ENCODE data around the gene STK10. TPM values are rescaled to one million over a fixed set of nuclear protein-coding genes. Genes with fewer than 3 reads are reported as not detected.

Gene STK10
- total RNA-seq, 2 donors from 2014 or later: 199 to 218 TPM

GRCh38 chr5:172063463-172064235 is 124.4 kb downstream of the STK10 start:
- no peak for ATAC-seq
- Mint-ChIP-seq H3K36me3 (peaks cover 30% of the 10 kb centered on the region), H3K4me3 (no peak overlapping the region), H3K4me1 (ENCODE audit: low read depth in 2 of 2) (peaks cover 41 to 49% of the 10 kb centered on the region in 2 donors), H3K27ac (peak overlapping the region; percentile 45 to 48), H3K27me3 (no peaks in the 10 kb centered on the region), H3K9me3 (no peaks in the 10 kb centered on the region)
- no peak for DNase-seq (ENCODE audit: low spot score)

DNA sequence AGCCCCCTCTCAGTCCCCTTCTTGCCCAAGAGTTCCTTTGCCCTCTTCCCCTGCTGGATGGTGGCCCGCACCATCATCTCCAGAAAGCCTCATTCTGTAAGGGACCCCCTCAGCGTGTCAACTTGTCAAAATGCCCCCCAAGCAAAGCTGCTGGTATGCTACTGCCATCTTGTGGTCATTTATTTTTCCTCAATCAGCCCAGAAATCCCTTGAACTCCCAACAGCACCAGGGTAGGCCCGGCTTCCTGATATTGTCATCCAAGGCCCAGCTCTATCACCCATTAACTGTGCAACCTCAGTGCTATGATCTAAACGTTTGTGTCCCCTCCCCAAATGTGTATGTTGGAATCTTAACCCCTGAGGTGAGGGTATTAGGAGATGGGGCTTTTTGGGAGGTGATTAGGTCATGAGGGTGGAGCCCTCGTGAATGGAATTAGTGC is 128.3 kb downstream of the STK10 start:
- ATAC-seq: peak in 1 of 2 donors; percentile 17
- no peak for DNase-seq (ENCODE audit: low spot score)
- Mint-ChIP-seq H3K36me3 (peaks cover 41% of the 10 kb centered on the region), H3K4me1 (ENCODE audit: low read depth in 2 of 2) (peaks cover 15 to 29% of the 10 kb centered on the region in 2 donors), H3K4me3 (no peak overlapping the region), H3K27ac (peak overlapping the region; percentile 29 to 63), H3K9me3 (no peaks in the 10 kb centered on the region), H3K27me3 (no peaks in the 10 kb centered on the region)

GRCh38 chr5:172058088-172058487 is 129.9 kb downstream of the STK10 start:
- ATAC-seq (no peak), DNase-seq (ENCODE audit: low spot score) (no peak)
- Mint-ChIP-seq H3K27me3 (no peaks in the 10 kb centered on the region), H3K9me3 (no peaks in the 10 kb centered on the region), H3K4me1 (ENCODE audit: low read depth in 2 of 2) (peaks cover 4 to 18% of the 10 kb centered on the region in 2 donors), H3K4me3 (no peak overlapping the region), H3K36me3 (peaks cover 29% of the 10 kb centered on the region), H3K27ac (no peak overlapping the region)

DNA sequence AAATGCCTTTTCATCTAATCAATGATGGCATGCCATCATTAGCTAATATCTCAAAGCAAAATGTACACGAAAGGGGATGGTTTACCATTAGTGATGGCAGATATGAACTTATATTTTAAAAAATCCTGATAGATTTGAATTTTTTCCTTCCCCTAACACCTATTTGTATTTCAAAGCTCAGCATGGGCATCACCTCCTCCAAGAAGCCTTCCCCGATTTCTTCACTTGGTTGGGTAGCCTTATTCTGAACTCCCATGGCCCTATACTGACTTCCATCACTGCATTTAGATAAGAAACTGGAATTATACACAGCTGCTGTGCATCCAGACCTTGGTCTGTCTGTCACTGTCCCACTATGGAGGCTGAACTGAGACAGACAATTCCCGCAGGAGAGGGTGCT is 132.0 kb downstream of the STK10 start:
- Mint-ChIP-seq H3K4me1 (ENCODE audit: low read depth in 2 of 2) (peaks cover 4 to 10% of the 10 kb centered on the region in 2 donors), H3K27ac (peak overlapping the region; percentile 41 to 53), H3K9me3 (no peaks in the 10 kb centered on the region), H3K27me3 (no peaks in the 10 kb centered on the region), H3K4me3 (no peak overlapping the region), H3K36me3 (peaks cover 17% of the 10 kb centered on the region)
- DNase-seq (ENCODE audit: low spot score): no peak
- ATAC-seq: no peak

GRCh38 chr5:172055421-172055820 is 132.6 kb downstream of the STK10 start:
- DNase-seq (ENCODE audit: low spot score): no peak
- no peak for ATAC-seq
- Mint-ChIP-seq H3K4me3 (no peak overlapping the region), H3K9me3 (no peaks in the 10 kb centered on the region), H3K27me3 (no peaks in the 10 kb centered on the region), H3K27ac (peak overlapping the region; percentile 41 to 53), H3K4me1 (ENCODE audit: low read depth in 2 of 2) (peaks cover 4 to 10% of the 10 kb centered on the region in 2 donors), H3K36me3 (peaks cover 17% of the 10 kb centered on the region)

GRCh38 chr5:172054611-172055153 is 133.3 kb downstream of the STK10 start:
- H3K27me3 Mint-ChIP-seq: no peaks in the 10 kb centered on the region
- H3K27ac Mint-ChIP-seq: no peak overlapping the region
- no peaks in the 10 kb centered on the region for H3K9me3 Mint-ChIP-seq
- DNase-seq (ENCODE audit: low spot score) (no peak), ATAC-seq (peak; percentile 44 to 60)
- H3K36me3 Mint-ChIP-seq: peaks cover 14% of the 10 kb centered on the region
- no peak overlapping the region for H3K4me3 Mint-ChIP-seq
- H3K4me1 Mint-ChIP-seq (ENCODE audit: low read depth in 2 of 2): peaks cover 3 to 8% of the 10 kb centered on the region in 2 donors

GRCh38 chr5:172052450-172053236 is 135.4 kb downstream of the STK10 start:
- H3K27ac Mint-ChIP-seq: peak overlapping the region in 1 of 2 donors; percentile 18
- DNase-seq (ENCODE audit: low spot score) (no peak), ATAC-seq (peak in 1 of 2 donors; percentile 7)
- H3K36me3 Mint-ChIP-seq: peaks cover 23% of the 10 kb centered on the region
- no peaks in the 10 kb centered on the region for H3K27me3 Mint-ChIP-seq
- peaks cover 10 to 14% of the 10 kb centered on the region in 2 donors for H3K4me1 Mint-ChIP-seq (ENCODE audit: low read depth in 2 of 2)
- H3K4me3 Mint-ChIP-seq: no peak overlapping the region
- no peaks in the 10 kb centered on the region for H3K9me3 Mint-ChIP-seq

DNA sequence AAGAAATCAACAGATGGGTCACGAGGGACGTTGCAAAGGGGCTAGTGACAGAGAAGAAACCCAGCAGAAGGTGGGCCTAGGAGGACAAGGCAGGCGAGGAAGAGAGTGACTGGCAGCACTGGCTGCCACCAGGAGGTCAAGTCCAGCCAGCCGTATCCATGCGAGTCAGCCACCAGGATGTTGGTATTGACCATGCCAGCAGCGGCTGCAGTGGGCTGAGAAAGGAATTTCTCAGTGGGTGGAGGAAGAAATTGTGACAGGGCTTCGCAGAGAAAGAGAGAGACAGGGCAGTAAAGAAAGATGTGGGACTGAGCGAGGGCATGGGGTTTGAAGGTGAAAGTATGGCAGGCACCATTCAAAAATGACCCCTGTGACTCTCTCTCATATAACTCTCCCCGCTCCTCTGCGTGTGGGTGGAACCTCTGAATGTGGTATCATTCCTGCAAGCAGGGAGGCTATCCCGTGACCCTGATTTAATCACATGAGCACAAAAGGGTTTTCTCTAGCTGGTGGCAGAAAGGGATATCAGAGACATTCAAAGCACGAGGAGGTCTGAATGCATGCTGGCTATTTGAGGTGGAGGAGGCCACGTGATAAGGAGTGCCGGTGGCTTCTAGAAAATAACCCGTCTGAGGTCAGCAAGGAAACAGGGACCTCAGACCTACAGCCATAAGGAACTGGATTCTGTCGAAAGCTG is 136.2 kb downstream of the STK10 start:
- DNase-seq (ENCODE audit: low spot score) (no peak), ATAC-seq (no peak)
- Mint-ChIP-seq H3K36me3 (peaks cover 21% of the 10 kb centered on the region), H3K9me3 (no peaks in the 10 kb centered on the region), H3K4me1 (ENCODE audit: low read depth in 2 of 2) (peaks cover 10 to 14% of the 10 kb centered on the region in 2 donors), H3K27ac (peak overlapping the region in 1 of 2 donors; percentile 18), H3K4me3 (no peak overlapping the region), H3K27me3 (no peaks in the 10 kb centered on the region)

- Mint-ChIP-seq H3K27me3 (no peaks in the 10 kb centered on the region), H3K4me3 (no peak overlapping the region), H3K27ac (no peak overlapping the region), H3K9me3 (no peaks in the 10 kb centered on the region), H3K36me3 (peaks cover 15% of the 10 kb centered on the region), H3K4me1 (ENCODE audit: low read depth in 2 of 2) (peaks cover 10% of the 10 kb centered on the region in 2 donors)
- ATAC-seq (no peak), DNase-seq (ENCODE audit: low spot score) (no peak)
Measured at GRCh38 chr5:172050080-172050479, 137.9 kb downstream of the STK10 start.

GRCh38 chr5:172049226-172049796 is 138.7 kb downstream of the STK10 start:
- H3K27me3 Mint-ChIP-seq: no peaks in the 10 kb centered on the region
- ATAC-seq (no peak), DNase-seq (ENCODE audit: low spot score) (no peak)
- H3K9me3 Mint-ChIP-seq: no peaks in the 10 kb centered on the region
- H3K4me3 Mint-ChIP-seq: no peak overlapping the region
- H3K4me1 Mint-ChIP-seq (ENCODE audit: low read depth in 2 of 2): peaks cover 10 to 11% of the 10 kb centered on the region in 2 donors
- peaks cover 18% of the 10 kb centered on the region for H3K36me3 Mint-ChIP-seq
- H3K27ac Mint-ChIP-seq: peak overlapping the region in 1 of 2 donors; percentile 30

DNA sequence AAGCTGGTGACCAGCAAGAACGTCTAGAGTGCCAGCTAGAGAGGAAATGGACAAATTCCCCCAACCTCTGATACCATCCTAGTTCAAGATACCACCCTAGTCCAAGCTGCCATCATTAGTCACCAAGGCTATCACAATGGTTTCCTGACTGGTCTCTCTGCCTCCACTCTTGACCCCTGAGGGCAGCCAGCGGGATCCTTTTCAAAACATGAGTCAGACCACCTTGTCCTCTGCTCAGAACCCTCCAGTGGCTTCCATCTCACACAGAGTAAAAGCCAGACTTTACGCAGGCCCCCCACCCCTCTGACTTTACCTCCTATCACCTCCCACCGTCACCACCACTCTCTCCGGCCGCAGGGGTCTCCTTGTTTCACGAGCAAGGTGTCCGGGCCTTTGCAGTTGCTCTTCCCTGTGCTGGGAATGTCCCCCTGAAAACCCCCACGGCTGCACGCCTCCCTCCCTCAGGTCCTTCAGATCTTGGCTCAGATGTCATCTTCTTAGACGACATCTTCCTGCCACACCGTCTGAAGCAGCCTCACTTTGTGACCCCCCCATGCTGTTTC is 139.4 kb downstream of the STK10 start:
- Mint-ChIP-seq H3K9me3 (no peaks in the 10 kb centered on the region), H3K4me1 (ENCODE audit: low read depth in 2 of 2) (peaks cover 10 to 11% of the 10 kb centered on the region in 2 donors), H3K27ac (peak overlapping the region; percentile 30 to 72), H3K4me3 (no peak overlapping the region), H3K27me3 (no peaks in the 10 kb centered on the region), H3K36me3 (peaks cover 18% of the 10 kb centered on the region)
- no peak for DNase-seq (ENCODE audit: low spot score)
- ATAC-seq: no peak

DNA sequence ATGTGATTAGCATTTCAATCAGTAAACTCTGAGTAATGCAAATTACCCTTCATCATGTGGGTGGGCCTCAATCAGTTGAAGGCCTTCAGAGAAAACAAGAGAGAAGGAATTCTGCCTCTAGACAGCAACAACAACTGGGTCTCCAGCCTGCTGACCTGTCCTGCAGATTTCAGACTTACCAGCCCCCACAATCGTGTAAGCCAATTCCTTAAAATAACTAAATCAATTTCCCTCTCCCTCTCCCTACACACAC is 139.9 kb downstream of the STK10 start:
- peak overlapping the region; percentile 30 to 72 for H3K27ac Mint-ChIP-seq

GRCh38 chr5:172046593-172046992 is 141.4 kb downstream of the STK10 start:
- Mint-ChIP-seq H3K9me3 (no peaks in the 10 kb centered on the region), H3K4me3 (no peak overlapping the region), H3K27ac (peak overlapping the region; percentile 26 to 58), H3K27me3 (no peaks in the 10 kb centered on the region), H3K4me1 (ENCODE audit: low read depth in 2 of 2) (peaks cover 10 to 11% of the 10 kb centered on the region in 2 donors), H3K36me3 (peaks cover 18% of the 10 kb centered on the region)
- ATAC-seq (no peak), DNase-seq (ENCODE audit: low spot score) (no peak)

More for the DNA sequence above, 139.9 kb downstream of the STK10 start:
- ATAC-seq (no peak), DNase-seq (ENCODE audit: low spot score) (no peak)
- Mint-ChIP-seq H3K9me3 (no peaks in the 10 kb centered on the region), H3K4me1 (ENCODE audit: low read depth in 2 of 2) (peaks cover 10 to 11% of the 10 kb centered on the region in 2 donors), H3K36me3 (peaks cover 18% of the 10 kb centered on the region), H3K4me3 (no peak overlapping the region), H3K27me3 (no peaks in the 10 kb centered on the region)

Measured in natural killer cell treated with Interleukin-12 subunit alpha and Interleukin-12 subunit beta and Interleukin-15 and Interleukin-18, amount 100 ng/mL, for 72 hours (primary cell).